ENCODE data around the gene SPOCK1.
A peak's percentile ranks its signal among the peaks of the same experiment; 100 is the strongest.

DNA sequence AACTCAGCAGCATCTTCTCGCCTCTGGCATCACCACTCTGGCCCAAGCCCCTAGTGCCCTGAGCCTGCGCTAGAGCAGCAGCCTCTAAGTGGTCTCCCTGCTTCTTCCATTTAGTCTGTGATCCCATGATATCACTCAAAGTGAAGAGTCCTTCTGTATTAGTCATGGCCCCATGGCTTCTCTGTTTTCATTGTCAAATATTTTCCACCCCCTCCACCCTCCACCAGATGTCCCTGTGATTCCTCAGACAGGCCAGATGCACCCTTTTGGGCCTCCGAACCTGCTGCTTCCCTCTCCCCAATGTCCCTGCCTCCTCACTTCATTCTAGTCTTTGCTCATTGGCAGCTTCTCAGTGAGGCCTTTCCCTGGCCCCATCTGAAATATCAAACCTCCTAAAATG, 299.2 kb downstream of the SPOCK1 start:
- TF ChIP-seq CTCF (conservative IDR thresholded peaks at IDR 0.05) (0 out of 2 replicates have a peak, but pooled peaks have one; percentile 13), EZH2 (IDR thresholded peaks at IDR 0.05; ENCODE audit: low read depth) (no peak)

Measured in PC-9 (cell line).